SK-N-DZ (cell line): ENCODE results near the gene LMOD1. TPM values are rescaled to one million over a fixed set of nuclear protein-coding genes. Genes with fewer than 3 reads are reported as not detected.
"Not testable (repeated sequence)": the region's sequence is repeated elsewhere in the genome, so short reads cannot be mapped to it uniquely, and the experiment has no call there.

ENCODE experiments used
- DNase-seq: peaks from one replicate; pipeline ENCODE4 v3.0.0-alpha.2; 2015; ENCODE audit warnings: low spot score
- polyA plus RNA-seq, 2 experiments: library from polyadenylated mRNA; depleted of rRNA; stranded (reverse); fragments of >200 nt; gene quantifications; 2 replicates each; pipeline ENCODE4 v1.2.3, GENCODE V29; 2014

Gene LMOD1
- polyA plus RNA-seq (2014; cell fraction: cytosol; rRNA removed): not detected in 2 replicates
- not detected in 2 replicates for polyA plus RNA-seq (2014; cell fraction: nucleus; rRNA removed)

GRCh38 chr1:201946224-201946908 is at the start of gene LMOD1:
LMOD1 (minus strand) TSS chr1:201946548; CDS start chr1:201946340, 208 bp downstream.
- peak; percentile 72 for DNase-seq

- no peak for DNase-seq
Observed at GRCh38 chr1:201990427-201990826, 44.1 kb upstream of the LMOD1 start.

- DNase-seq: no peak
Observed at GRCh38 chr1:201989354-201990128, 43.2 kb upstream of the LMOD1 start.

DNA sequence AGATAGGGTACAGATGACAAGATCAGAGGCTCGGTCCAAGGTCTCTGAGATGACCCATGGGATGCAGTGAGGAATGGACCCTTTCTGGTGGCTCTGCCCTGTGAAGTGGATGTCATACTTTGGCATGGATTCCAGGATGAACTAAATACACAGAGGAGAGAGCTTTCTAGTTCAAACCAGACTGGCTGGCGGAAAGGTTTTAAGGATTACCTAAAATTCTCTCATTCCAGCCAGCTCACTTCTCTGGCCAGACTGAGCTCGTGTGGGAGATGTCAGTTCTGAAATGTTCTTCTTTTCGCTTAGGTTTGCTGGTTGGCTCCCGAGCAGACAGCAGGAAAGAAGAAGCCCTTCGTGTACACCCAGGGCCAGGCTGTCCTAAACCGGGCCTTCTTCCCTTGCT is 42.3 kb upstream of the LMOD1 start:
- no peak for DNase-seq

DNA sequence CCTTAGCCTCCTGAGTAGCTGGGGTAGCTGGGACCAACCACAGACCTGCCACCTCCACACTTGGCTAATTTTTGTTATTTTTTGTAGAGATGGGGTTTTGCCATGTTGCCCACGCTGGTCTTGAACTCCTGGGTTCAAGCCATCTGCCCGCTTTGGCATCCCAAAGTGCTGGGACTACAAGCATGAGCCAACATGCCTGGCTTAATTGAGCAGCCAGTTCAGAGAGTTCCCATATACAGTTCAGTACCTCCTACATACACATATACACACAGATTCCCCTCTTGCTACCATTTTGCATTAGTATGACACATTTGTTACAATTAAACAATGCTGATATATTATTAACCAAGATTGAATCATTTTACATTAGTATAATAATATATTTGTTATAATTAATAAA is 39.0 kb upstream of the LMOD1 start:
- DNase-seq: no peak

DNA sequence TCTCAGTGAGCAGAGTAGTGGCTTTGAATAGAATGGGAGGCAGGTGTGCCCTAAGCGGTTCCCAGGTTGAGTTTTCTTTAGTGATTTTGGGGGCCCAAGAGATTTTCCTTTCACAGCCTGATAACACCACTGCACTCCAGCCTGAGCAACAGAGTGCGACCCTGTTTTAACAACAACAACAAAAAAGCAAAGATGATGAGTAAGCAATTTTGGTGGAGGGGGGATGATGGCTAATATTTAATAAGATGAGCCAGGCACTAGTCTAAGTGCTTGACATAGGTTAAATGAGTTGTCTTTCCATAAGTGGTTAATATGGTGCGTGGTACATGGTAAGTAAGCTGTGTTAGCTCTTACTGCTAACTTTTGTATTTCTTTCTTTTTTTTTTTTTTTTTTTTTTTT is 38.1 kb upstream of the LMOD1 start:
- DNase-seq: no peak

- no peak for DNase-seq
Observed at GRCh38 chr1:201983380-201983805, 37.0 kb upstream of the LMOD1 start.

DNA sequence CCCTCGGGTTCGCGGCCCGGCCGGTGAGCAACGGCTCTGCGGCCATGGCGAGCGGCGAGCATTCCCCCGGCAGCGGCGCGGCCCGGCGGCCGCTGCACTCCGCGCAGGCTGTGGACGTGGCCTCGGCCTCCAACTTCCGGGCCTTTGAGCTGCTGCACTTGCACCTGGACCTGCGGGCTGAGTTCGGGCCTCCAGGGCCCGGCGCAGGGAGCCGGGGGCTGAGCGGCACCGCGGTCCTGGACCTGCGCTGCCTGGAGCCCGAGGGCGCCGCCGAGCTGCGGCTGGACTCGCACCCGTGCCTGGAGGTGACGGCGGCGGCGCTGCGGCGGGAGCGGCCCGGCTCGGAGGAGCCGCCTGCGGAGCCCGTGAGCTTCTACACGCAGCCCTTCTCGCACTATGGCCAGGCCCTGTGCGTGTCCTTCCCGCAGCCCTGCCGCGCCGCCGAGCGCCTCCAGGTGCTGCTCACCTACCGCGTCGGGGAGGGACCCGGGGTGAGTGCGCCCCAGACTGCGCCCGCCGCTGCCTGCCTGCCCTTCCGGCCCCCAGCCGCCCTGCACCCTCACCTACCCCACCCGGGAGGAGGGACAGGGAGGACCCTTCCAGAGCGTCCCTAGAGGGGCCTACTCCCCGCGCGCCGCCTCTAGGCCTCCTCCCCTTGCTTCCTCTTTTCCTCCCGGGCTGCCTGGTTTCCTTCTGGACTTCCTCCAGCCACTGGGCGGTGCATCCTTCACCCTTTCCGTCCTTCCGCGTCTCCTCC is 36.5 kb upstream of the LMOD1 start, which contains the start of gene RNPEP:
RNPEP (plus strand) TSS at position 26 of the 757 bp plus-strand sequence; CDS start at position 45, 19 bp downstream.
- DNase-seq: peak; percentile 85

GRCh38 chr1:201982082-201982622 is 35.8 kb upstream of the LMOD1 start:
- DNase-seq: peak; percentile 42

DNA sequence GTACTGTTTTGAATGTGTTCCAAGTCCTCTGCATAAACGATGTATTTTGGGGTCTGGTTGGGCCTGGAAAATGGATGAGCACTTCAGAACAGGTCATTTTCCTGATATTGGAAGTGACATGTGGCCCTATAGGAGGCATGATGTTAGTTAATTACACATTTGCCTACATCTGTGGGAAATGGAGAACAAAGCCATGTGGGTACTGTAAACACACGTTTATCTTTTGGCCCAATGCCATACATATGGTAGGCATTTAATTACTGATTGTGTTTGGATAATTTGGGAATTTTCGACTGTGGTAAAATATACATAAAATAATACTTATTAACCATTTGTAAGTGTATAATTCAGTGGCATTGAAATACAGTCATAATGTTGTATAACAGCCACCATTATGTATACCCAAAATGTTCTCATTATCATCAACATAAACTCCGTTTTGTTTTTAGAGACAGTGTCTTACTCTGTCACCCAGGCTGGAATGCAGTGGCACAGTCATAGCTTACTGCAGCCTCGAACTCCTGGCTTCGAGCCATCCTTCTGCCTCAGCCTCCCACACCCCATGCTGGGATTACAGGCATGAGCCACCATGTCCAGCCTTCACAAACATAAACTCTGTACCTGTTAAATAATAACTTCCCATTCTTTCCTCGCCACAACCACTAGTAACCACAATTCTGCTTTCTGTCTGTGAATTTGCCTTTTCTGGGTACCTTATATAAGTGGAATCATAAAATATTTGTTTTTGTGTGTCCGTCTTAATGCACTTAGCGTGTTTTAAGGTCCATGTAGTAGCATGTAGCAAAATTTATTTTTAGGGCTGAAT is 24.2 kb upstream of the LMOD1 start:
- no peak for DNase-seq

DNA sequence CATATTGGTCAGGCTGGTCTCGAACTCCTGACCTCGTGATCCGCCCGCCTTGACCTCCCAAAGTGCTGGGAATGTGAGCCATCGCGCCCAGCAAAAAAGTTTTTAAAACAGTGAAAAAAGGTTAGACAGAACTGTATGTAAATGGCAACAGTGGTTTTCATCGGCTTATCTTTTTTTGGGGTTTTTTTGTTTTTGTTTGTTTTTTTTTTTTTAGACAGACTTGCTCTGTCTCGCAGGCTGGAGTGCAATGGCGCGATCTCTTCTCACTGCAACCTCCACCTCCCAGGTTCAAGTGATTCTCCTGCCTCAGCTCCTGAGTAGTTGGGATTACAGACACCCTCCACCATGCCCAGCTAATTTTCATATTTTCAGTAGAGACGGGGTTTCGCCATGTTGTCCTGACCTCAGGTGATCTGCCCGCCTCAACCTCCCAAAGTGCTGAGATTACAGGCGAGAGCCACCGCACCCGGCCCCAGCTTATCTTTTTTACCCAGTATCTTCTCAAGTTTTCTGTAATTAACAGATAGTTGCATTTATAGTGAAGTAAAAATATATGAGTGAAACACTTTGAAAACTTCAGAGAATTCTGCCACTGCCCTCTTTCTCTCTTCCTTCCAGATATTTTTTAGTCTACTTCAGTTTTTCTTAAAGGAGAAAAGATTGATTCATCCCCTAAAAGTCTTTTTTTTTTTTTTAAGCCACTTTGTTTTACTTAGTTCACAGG is 22.0 kb upstream of the LMOD1 start:
- no peak for DNase-seq

GRCh38 chr1:201966171-201966570 is 19.8 kb upstream of the LMOD1 start:
- DNase-seq: no peak

DNA sequence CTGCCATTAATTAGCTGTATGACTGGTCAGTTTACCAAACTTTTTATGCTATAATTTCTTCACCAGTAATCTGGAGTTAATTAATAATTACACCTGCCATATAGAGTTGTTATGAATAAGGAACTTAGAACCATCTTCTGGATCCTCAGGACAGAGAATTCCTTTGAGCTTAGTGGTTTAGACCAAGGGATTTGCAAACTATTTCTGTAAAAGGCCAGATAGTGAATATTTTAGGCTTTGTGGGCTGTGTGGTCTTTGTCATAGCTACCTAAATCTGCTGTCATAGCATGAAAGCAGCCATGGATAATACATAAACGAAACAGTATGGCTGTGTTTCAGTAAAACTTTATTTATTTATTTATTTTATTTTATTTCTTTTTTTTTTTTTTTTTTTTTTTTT is 17.9 kb upstream of the LMOD1 start:
- no peak for DNase-seq

DNA sequence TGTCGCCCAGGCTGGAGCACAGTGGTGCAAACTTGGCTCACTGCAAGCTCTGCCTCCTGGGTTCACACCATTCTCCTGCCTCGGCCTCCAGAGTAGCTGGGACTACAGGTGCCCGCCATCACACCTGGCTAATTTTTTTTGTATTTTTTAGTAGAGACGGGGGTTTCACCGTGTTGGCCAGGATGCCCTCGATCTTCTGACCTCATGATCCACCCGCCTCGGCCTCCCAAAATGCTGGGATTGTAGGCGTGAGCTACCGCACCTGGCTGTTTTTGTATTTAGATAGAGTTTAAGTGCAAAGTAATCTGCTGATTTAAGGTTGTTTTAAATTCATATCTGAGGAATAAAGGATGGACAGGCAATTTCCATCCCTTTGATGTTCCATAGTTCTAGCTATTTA is 16.0 kb upstream of the LMOD1 start:
- DNase-seq: not testable (repeated sequence)

- DNase-seq: no peak
Observed at GRCh38 chr1:201958348-201958747, 12.0 kb upstream of the LMOD1 start.

DNA sequence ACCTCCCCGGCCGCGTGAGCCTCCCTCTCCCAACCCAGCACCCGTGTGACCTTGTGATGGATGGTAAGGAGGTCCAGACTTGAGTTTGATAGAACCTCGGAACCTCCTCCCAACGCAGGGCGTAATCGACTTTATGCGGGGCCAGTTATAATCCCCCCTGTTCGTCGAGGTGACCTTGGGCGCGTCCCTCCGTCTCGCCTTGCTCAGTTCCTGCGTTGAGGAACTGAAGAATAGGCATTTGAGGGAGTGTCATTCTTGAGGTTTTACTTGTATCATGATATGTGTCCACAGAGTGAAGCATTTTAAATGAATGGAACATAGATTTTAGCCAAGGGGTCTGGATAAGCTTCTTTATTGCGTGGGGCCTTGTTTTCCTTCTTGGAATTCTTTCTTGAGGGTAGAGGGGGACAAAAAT is 9.4 kb upstream of the LMOD1 start:
- DNase-seq: no peak

GRCh38 chr1:201955009-201955728 is 8.8 kb upstream of the LMOD1 start, which contains the start of gene TIMM17A:
TIMM17A (plus strand) TSS chr1:201955503; CDS start chr1:201955527, 24 bp downstream.
- DNase-seq: peak; percentile 96

DNA sequence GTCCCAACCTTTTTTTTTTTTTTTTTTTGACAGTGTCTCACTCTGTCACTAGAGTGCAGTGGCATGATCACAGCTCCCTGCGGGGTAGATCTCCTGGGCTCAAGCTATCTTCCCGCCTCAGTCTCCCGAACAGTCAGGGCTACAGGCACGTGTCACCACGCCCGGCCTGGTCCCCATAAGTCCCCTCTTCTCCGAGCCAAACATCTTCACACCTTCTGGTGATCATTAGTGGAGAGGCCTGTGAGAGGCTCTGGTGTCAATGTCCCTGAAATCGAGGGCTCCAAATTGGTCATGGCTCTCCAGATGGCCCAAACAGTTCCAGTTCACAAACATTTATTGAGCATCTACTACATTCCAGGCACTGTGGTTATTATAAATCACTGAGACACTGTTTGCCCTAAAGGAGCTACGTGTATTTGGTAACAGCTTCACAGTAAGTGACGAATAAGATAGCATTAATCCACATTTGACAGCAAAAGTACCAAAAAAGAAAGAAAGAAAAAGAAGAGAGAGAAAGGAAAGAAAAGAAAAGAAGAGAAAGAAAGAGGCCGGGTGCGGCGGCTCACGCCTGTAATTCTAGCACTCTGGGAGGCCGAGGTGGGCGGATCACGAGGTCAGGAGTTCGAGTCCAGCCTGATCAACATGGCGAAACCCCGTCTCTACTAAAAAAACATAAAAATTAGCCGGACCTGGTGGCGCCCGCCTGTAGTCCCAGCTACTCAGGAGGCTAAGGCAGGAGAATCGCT is 8.1 kb upstream of the LMOD1 start:
- no peak for DNase-seq

- no peak for DNase-seq
Observed at GRCh38 chr1:201949491-201949890, 3.1 kb upstream of the LMOD1 start.
